GM21367 (cell line): ENCODE measurements around the gene MRPL45.
"Not testable (repeated sequence)": the region's sequence is repeated elsewhere in the genome, so short reads cannot be mapped to it uniquely, and the experiment has no call there.

ENCODE experiments used
- ATAC-seq: cut with Tn5 transposase; IDR thresholded peaks from one replicate; pipeline ENCODE4 v1.9.1; 2021; ENCODE audit not compliant: unreplicated experiment

MRPL45 gene

DNA sequence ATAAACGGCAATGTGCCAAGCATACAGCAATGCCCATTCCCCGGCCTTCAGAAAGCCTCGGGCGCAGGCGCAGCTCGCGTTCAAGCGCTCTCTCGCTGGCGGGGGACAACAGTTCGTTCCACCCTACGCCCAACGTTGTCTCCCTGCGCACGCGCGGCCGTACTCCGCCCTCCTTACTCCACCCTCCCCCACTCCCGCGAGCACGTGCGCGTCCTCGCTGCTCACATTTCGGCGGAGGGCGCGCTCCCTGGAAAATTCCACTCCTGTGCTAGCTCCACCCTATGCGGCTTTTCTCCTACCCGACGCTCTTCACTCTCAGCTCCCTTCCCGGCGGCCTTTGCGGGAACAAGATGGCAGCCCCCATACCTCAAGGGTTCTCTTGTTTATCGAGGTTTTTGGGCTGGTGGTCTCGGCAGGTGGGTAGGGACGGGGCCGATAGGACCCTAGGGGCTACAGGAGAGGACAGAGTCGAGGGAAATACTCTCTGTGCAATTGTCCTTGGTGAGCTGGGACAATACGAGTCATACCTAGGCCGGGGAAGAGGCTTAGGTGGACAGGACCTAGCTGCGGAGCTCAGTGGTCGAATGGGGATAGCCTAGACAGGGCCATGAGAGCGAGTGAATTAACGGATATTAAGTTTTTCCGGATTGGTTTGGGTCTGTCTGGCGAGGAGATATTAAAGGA lies at the start of gene MRPL45:
TSS of gene MRPL45 (plus strand) at position 335 of the 684 bp plus-strand sequence. CDS start at position 351, 16 bp downstream.
- peak; percentile 88 for ATAC-seq

- not testable (repeated sequence) for ATAC-seq
These were observed 43.8 kb upstream of the MRPL45 start for GRCh38 chr17:38253191-38253590.

GRCh38 chr17:38254357-38254756 lies 42.6 kb upstream of the MRPL45 start:
- not testable (repeated sequence) for ATAC-seq

GRCh38 chr17:38257013-38257621 lies 39.9 kb upstream of the MRPL45 start:
- ATAC-seq: peak; percentile 82

- not testable (repeated sequence) for ATAC-seq
These were observed 30.9 kb upstream of the MRPL45 start for GRCh38 chr17:38265974-38266506.

- ATAC-seq: not testable (repeated sequence)
These were observed 30.4 kb upstream of the MRPL45 start for GRCh38 chr17:38266571-38266970.

- not testable (repeated sequence) for ATAC-seq
These were observed 28.8 kb upstream of the MRPL45 start for GRCh38 chr17:38268138-38268537.

- not testable (repeated sequence) for ATAC-seq
These were observed 27.9 kb upstream of the MRPL45 start for GRCh38 chr17:38269045-38269444.

DNA sequence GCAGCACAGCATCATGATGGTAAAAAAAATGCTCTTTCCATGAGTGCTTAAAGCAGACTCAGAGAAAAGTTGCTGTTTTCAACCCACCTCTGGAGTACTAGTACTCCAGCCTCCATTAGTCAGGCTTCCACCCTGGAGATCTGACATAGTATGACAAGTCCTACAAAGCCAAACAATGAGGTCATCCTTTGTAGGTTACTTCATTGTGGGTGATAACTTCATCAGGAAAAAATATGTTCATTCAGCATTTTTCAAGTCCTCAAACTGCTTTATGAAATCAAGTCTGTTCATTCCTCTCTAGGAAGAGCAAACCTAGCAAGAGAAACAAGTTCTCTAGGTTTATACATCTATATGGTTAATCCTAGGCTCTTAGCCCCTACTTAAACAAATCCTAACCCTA lies 27.4 kb upstream of the MRPL45 start:
- ATAC-seq: not testable (repeated sequence)

GRCh38 chr17:38285994-38286393 lies 11.0 kb upstream of the MRPL45 start:
- not testable (repeated sequence) for ATAC-seq

- not testable (repeated sequence) for ATAC-seq
These were observed 10.4 kb upstream of the MRPL45 start for GRCh38 chr17:38286501-38287091.

DNA sequence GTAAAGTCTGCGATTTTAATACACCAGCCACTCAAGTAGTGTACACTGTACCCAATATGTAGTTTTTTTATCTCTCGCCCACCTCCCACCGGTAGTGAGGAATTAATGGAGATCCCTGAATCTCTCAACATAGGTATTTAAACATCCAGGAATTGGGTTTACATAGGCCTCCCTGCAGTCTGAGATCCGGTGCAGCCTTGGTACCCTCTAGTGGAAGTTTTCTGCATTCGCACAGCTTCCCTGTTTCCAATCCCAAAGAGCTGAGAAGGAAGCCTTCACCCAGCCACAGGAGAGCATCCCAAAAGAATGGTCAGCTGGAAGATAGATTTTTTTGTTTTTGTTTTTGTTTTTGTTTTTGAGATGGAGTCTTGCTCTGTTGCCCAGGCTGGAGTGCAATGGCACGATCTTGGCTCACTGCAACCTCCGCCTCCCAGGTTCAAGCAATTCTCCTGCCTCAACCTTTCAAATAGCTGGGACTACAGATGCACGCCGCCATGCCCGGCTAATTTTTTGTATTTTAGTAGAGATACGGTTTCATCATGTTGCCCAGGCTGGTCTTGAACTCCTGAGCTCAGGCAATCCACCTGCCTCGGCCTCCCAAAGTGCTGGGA lies 8.6 kb upstream of the MRPL45 start:
- ATAC-seq: not testable (repeated sequence)

GRCh38 chr17:38289760-38290159 lies 7.2 kb upstream of the MRPL45 start:
- ATAC-seq: not testable (repeated sequence)

- not testable (repeated sequence) for ATAC-seq
These were observed 1.2 kb upstream of the MRPL45 start for GRCh38 chr17:38295602-38296365.

- ATAC-seq: no peak
These were observed 18.5 kb downstream of the MRPL45 start for GRCh38 chr17:38315497-38315896.

- ATAC-seq: no peak
These were observed 20.1 kb downstream of the MRPL45 start for GRCh38 chr17:38317081-38317480.

DNA sequence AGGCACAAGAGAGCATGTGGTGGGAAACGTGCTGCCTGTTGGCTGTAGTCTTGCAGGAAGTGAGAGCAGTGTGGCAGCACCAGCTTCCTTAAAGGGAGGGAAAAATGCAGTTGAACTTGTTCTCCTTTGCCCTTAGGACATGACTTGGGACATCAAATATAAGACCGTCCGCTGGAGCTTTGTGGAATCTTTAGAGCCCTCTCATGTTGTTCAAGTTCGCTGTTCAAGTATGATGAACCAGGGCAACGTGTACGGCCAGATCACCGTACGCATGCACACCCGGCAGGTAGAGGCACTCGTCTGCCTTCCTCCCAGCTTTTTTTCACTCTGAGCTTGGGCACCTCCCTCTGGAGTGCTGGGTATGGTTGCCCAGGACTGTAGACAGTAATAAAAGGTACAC lies 23.5 kb downstream of the MRPL45 start:
- no peak for ATAC-seq

DNA sequence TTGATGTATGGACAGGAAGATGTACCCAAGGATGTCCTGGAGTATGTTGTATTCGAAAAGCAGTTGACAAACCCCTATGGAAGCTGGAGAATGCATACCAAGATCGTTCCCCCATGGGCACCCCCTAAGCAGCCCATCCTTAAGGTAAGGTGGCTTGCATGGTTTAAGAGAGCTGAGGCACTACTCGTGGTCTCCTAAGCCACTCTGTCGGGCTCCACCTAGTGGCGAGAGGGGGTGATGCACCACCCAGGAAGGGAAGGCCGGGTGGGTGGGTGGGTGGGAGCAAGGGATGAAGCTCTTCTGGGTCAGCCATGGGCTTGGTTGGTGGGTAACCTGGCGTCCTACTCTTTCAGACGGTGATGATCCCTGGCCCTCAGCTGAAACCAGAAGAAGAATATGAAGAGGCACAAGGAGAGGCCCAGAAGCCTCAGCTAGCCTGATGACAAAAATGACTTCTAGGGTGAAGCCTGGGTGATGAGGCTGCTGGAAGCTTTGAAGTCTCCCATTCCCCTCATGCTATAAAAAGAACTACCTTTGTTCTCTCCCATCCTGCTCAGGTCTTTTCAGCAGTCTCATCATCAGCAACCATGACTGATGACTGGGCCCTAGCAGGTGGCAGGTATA lies 25.3 kb downstream of the MRPL45 start:
- no peak for ATAC-seq

GRCh38 chr17:38322897-38323296 lies 25.9 kb downstream of the MRPL45 start:
- no peak for ATAC-seq

GRCh38 chr17:38324141-38324697 lies 27.3 kb downstream of the MRPL45 start:
- no peak for ATAC-seq
